Type B pancreatic cell (in vitro differentiated cells): ENCODE results near the gene CLPX. TPM values are rescaled to one million over a fixed set of nuclear protein-coding genes. Genes with fewer than 3 reads are reported as not detected.
"Not testable (repeated sequence)": the region's sequence is repeated elsewhere in the genome, so short reads cannot be mapped to it uniquely, and the experiment has no call there.

Source experiments
- DNase-seq: peaks from one replicate; pipeline ENCODE4 v3.0.0; 2021; ENCODE audit warnings: mixed read lengths; ENCODE audit not compliant: unreplicated experiment; ENCODE audit errors: extremely low spot score
- H3K27ac Mint-ChIP-seq: 2 replicates; pipeline ENCODE4 v1.8.0; 2021; ENCODE audit warnings: mild to moderate bottlenecking, mixed read lengths
- H3K27me3 Mint-ChIP-seq: 2 replicates; pipeline ENCODE4 v1.8.0; 2021; ENCODE audit warnings: mixed read lengths
- H3K36me3 Mint-ChIP-seq: 2 replicates; pipeline ENCODE4 v1.8.0; 2021; ENCODE audit warnings: mixed read lengths
- H3K4me1 Mint-ChIP-seq: one replicate; pipeline ENCODE4 v1.8.0; 2021; ENCODE audit warnings: mixed read lengths; ENCODE audit not compliant: unreplicated experiment
- H3K4me3 Mint-ChIP-seq: 2 replicates; pipeline ENCODE4 v1.8.0; 2021; ENCODE audit warnings: mild to moderate bottlenecking, mixed read lengths
- H3K9me3 Mint-ChIP-seq: 2 replicates; pipeline ENCODE4 v1.8.0; 2021; ENCODE audit warnings: mixed read lengths
- CTCF ChIP-seq: fragments of 200-600 bp; sonication (generic); conservative IDR thresholded peaks from 2 replicates; pipeline ENCODE4 v1.5.0; 2021; ENCODE audit warnings: antibody characterized with exemption, mild to moderate bottlenecking
- total RNA-seq: library from RNA; stranded (reverse); gene quantifications from 2 replicates; pipeline ENCODE4 v1.2.1, GENCODE V29; 2021; ENCODE audit warnings: low replicate concordance

CLPX gene
- total RNA-seq, 1 donor from 2014 or later: 55.1 TPM

- peaks cover 8% of the 10 kb centered on the region for H3K36me3 Mint-ChIP-seq
- no peaks in the 10 kb centered on the region for H3K27me3 Mint-ChIP-seq
- H3K9me3 Mint-ChIP-seq: no peaks in the 10 kb centered on the region
Observed at GRCh38 chr15:65184305-65184867, 756 bp downstream of the CLPX start.

GRCh38 chr15:65183865-65184159 is 1.3 kb downstream of the CLPX start:
- H3K27me3 Mint-ChIP-seq: no peaks in the 10 kb centered on the region
- peaks cover 8% of the 10 kb centered on the region for H3K36me3 Mint-ChIP-seq
- peak overlapping the region; percentile 96 for H3K27ac Mint-ChIP-seq
- no peaks in the 10 kb centered on the region for H3K9me3 Mint-ChIP-seq
- peaks cover 5% of the 10 kb centered on the region for H3K4me1 Mint-ChIP-seq
- peak overlapping the region; percentile 99 for H3K4me3 Mint-ChIP-seq
- TF ChIP-seq CTCF: peak; percentile 20
- no peak for DNase-seq

More at GRCh38 chr15:65184305-65184867, 756 bp downstream of the CLPX start:
- H3K4me3 Mint-ChIP-seq: peak overlapping the region; percentile 99
- no peak for DNase-seq
- no peak for TF ChIP-seq CTCF
- peak overlapping the region; percentile 96 for H3K27ac Mint-ChIP-seq
- peaks cover 8% of the 10 kb centered on the region for H3K4me1 Mint-ChIP-seq

DNA sequence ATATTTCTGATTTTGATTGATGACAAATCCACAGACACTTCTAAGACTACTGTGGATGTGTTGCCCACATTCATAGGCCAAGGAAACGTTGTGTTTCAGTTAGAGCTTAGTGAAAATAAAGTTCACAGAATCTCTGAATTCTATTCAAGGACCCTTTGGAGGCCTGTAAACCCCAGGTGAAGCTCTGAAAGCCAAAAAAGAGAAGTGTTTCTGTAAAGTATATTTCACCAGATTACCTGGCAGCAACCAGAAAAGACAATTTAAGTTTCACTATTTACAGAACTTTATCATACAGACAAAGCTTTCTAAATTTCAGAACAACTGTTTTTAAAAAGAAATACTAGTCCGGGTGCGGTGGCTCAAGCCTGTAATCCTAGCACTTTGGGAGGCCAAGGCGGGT is 2.6 kb downstream of the CLPX start:
- Mint-ChIP-seq H3K9me3 (no peaks in the 10 kb centered on the region), H3K4me1 (peaks cover 5% of the 10 kb centered on the region), H3K36me3 (peaks cover 8% of the 10 kb centered on the region), H3K4me3 (peak overlapping the region; percentile 99), H3K27me3 (no peaks in the 10 kb centered on the region), H3K27ac (no peak overlapping the region)
- TF ChIP-seq CTCF: no peak
- no peak for DNase-seq

DNA sequence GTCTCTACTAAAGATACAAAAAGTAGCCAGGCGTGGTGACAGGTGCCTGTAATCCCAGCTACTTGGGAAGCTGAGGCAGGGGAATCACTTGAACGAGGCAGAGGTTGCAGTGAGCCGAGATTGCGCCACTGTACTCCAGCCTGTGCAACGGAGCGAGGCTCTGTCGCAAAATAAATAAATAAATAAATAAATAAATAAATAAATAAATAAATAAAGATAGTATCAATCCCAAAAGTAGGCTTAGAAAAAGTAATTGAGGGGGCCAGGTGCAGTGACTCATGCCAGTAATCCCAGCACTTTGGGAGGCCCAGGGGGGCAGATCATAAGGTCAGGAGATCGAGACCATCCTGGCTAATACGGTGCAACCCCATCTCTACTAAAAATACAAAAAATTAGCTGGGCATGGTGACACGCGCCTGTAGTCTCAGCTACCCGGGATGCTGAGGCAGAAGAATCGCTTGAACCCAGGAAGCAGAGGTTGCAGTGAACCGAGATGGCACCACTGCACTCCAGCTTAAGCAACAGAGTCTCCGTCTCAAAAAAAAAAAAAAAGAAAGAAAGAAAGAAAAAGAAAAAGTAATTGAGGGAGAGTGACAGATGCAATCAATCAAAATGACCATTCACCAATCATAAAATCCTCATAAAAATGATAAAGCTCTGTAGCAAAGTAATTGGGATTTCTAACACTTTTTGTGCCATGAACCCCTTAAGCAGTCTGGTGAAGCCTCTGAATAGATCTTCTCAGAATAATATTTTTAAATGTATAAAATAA is 3.4 kb downstream of the CLPX start:
- not testable (repeated sequence) for DNase-seq, H3K36me3 Mint-ChIP-seq, H3K27me3 Mint-ChIP-seq, H3K4me1 Mint-ChIP-seq, H3K27ac Mint-ChIP-seq, H3K9me3 Mint-ChIP-seq
- H3K4me3 Mint-ChIP-seq: peak overlapping the region; percentile 44

DNA sequence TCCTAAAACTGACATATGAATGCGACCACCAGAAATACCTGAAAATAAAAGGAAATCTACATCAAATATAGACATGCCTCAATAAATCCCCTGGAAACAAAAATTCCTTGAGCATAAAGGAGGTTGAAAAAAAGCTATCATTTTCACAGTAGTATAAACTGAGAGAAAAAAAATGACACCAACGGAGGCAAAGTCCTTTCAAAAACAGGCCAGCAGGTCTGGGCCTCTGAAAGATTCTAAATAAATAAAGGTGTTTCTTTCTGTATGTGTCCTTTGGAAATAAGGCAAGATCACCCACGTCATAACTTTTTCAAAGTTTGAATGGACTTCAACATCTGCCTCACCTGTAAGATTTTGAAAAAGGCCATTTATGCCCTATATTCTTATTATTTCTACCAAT is 5.0 kb downstream of the CLPX start:
- Mint-ChIP-seq H3K27me3 (no peaks in the 10 kb centered on the region), H3K9me3 (no peaks in the 10 kb centered on the region), H3K36me3 (peaks cover 14% of the 10 kb centered on the region), H3K4me1 (peaks cover 5% of the 10 kb centered on the region), H3K27ac (no peak overlapping the region), H3K4me3 (no peak overlapping the region)
- no peak for TF ChIP-seq CTCF
- DNase-seq: no peak

DNA sequence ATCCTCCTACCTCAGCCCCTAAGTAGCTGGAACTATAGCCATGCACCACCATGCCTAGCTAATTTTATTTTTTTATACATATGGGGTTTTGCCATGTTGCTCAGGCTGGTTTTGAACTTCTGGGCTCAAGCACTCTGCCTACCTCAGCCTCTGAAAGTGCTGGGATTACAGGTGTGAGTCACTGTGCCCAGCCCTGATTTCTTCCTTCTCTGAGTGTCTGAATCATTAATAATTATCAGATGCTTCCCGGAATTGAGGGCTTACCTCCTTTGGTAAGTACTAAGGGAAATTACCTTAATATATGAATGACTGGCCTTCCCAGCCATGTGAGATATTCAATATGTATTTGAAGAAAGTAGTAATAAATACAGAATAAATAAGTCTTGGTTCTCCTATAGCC is 7.2 kb downstream of the CLPX start:
- H3K27ac Mint-ChIP-seq: no peak overlapping the region
- peaks cover 15% of the 10 kb centered on the region for H3K36me3 Mint-ChIP-seq
- no peaks in the 10 kb centered on the region for H3K27me3 Mint-ChIP-seq
- peaks cover 4% of the 10 kb centered on the region for H3K4me1 Mint-ChIP-seq
- TF ChIP-seq CTCF: no peak
- no peaks in the 10 kb centered on the region for H3K9me3 Mint-ChIP-seq
- no peak overlapping the region for H3K4me3 Mint-ChIP-seq
- no peak for DNase-seq
